ENCODE data around the gene TNIK.
"Not testable (repeated sequence)": the region's sequence is repeated elsewhere in the genome, so short reads cannot be mapped to it uniquely, and the experiment has no call there.

Gene TNIK

GRCh38 chr3:171445620-171446204 lies 14.5 kb downstream of the TNIK start:
- no peak for DNase-seq

GRCh38 chr3:171444001-171444690 lies 16.1 kb downstream of the TNIK start:
- DNase-seq (no peak), ATAC-seq (no peak)

More at GRCh38 chr3:171445620-171446204, 14.5 kb downstream of the TNIK start:
- ATAC-seq, result no peak

GRCh38 chr3:171443211-171443957 lies 16.8 kb downstream of the TNIK start:
- no peak for ATAC-seq

GRCh38 chr3:171442184-171442583 lies 18.0 kb downstream of the TNIK start:
- ATAC-seq (no peak), DNase-seq (no peak)

More at GRCh38 chr3:171443211-171443957, 16.8 kb downstream of the TNIK start:
- DNase-seq, result no peak

GRCh38 chr3:171441381-171441780 lies 18.8 kb downstream of the TNIK start:
- ATAC-seq, result no peak

GRCh38 chr3:171439996-171440395 lies 20.2 kb downstream of the TNIK start:
- no peak for DNase-seq
- no peak for ATAC-seq

More at GRCh38 chr3:171441381-171441780, 18.8 kb downstream of the TNIK start:
- no peak for DNase-seq

GRCh38 chr3:171437115-171437756 lies 23.0 kb downstream of the TNIK start:
- ATAC-seq, result no peak
- no peak for DNase-seq

- ATAC-seq (no peak), DNase-seq (no peak)
Observed at GRCh38 chr3:171436380-171436779, 23.8 kb downstream of the TNIK start.

- ATAC-seq (no peak), DNase-seq (no peak)
Observed at GRCh38 chr3:171435757-171436156, 24.4 kb downstream of the TNIK start.

GRCh38 chr3:171435143-171435542 lies 25.1 kb downstream of the TNIK start:
- ATAC-seq (no peak), DNase-seq (no peak)

GRCh38 chr3:171432548-171432947 lies 27.7 kb downstream of the TNIK start:
- DNase-seq (no peak), ATAC-seq (no peak)

- no peak for ATAC-seq
Observed at GRCh38 chr3:171431550-171431949, 28.7 kb downstream of the TNIK start.

GRCh38 chr3:171430530-171430929 lies 29.7 kb downstream of the TNIK start:
- no peak for ATAC-seq

More at GRCh38 chr3:171431550-171431949, 28.7 kb downstream of the TNIK start:
- DNase-seq, result no peak

GRCh38 chr3:171429635-171430034 lies 30.6 kb downstream of the TNIK start:
- DNase-seq (no peak), ATAC-seq (no peak)

More at GRCh38 chr3:171430530-171430929, 29.7 kb downstream of the TNIK start:
- no peak for DNase-seq

- ATAC-seq, result no peak
- DNase-seq, result no peak
Observed at GRCh38 chr3:171428892-171429291, 31.3 kb downstream of the TNIK start.

- DNase-seq, result no peak
- ATAC-seq, result no peak
Observed at GRCh38 chr3:171428321-171428787, 31.9 kb downstream of the TNIK start.

GRCh38 chr3:171427771-171428320 lies 32.4 kb downstream of the TNIK start:
- no peak for DNase-seq
- ATAC-seq, result no peak

GRCh38 chr3:171424063-171424462 lies 36.1 kb downstream of the TNIK start:
- DNase-seq, ATAC-seq: not testable (repeated sequence)

- ATAC-seq, DNase-seq: not testable (repeated sequence)
Observed at GRCh38 chr3:171422855-171423254, 37.4 kb downstream of the TNIK start.

- DNase-seq (no peak), ATAC-seq (no peak)
Observed at GRCh38 chr3:171420667-171421066, 39.5 kb downstream of the TNIK start.

- ATAC-seq (no peak), DNase-seq (no peak)
Observed at GRCh38 chr3:171419457-171419856, 40.7 kb downstream of the TNIK start.

GRCh38 chr3:171417813-171418212 lies 42.4 kb downstream of the TNIK start:
- ATAC-seq, result no peak
- DNase-seq, result no peak
